NCI-H1436 (cell line): ENCODE measurements around the gene ALX4.

Experiments used
- DNase-seq: peaks from one replicate; lab custom pipeline; 2025; lab: John Stamatoyannopoulos, UW

ALX4 gene

DNA sequence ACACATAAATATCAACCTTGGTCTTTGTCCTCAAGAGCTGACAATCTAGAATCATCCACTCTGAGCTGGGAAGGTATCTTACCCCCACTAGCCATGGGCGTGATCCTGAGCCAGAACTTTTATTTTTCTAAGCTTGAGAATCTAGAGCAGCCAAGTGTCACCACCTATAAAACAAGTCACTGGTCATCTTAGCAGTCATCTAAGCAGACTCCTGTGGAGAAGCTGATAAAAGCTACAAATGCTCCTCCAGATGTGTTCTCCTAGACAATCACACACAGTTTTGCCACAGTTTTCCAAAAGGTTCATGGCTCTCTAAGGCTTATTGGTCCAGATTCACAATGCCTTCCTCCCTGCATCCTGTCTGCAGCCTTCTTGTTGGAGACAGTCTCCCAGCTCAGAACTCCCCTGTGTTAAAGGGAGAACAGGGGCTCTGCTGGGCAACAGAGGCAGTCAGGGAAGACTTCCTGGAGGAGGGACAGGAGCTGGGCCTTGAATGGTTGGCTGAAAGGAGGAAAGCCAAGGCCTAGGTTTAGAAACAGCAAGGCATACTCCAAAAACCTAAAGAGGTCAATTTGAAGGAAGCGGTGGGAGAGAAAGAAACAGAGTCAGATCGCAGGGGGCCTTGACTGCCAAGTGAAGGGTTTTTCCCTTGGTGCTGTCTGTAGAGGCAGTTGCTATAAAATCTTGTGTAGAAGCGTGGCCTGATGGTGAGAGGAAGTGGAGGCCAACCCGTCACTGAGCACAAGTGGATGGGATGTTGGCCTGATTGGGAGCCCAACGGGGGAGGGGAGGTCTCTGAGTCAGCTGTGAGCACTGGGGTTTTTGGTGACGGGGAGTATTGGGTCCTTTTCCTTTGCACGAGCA lies 42.0 kb downstream of the ALX4 start:
- no peak for DNase-seq

DNA sequence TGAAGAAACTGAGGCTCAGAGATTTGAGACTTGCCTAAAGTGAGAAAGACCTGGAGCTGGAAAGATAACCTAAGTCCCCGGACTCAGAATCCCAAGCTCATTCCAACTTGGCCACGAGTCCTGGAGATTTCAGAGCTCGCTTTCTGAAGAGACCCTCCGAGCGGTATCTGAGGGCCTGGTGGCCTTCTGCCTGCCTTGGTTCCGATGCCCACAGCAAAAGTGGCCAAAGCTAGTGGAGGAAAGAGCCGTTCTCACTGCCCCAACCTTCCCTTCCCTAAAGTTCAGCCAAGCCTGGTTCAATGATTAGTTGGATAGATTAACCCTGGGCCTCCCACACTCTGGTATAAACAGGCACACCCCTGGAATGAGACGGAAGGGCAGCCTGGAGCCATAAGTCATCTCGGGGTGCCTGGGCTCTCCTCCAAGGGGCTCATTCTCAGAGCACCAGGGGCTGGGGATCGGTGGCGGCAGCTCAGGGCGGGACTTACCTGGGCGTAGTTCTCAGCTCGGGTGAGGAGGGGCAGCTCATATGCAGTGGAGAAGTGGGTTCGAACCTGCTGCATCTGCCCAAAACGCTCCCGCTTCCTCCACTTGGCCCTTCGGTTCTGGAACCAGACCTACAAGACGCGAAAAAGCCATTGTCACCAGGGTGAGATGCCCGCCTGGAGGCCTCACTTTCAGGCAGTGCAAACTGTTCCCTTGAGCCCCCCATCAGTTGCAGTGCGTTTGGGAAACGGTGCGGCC lies 42.8 kb downstream of the ALX4 start:
- DNase-seq, result no peak

DNA sequence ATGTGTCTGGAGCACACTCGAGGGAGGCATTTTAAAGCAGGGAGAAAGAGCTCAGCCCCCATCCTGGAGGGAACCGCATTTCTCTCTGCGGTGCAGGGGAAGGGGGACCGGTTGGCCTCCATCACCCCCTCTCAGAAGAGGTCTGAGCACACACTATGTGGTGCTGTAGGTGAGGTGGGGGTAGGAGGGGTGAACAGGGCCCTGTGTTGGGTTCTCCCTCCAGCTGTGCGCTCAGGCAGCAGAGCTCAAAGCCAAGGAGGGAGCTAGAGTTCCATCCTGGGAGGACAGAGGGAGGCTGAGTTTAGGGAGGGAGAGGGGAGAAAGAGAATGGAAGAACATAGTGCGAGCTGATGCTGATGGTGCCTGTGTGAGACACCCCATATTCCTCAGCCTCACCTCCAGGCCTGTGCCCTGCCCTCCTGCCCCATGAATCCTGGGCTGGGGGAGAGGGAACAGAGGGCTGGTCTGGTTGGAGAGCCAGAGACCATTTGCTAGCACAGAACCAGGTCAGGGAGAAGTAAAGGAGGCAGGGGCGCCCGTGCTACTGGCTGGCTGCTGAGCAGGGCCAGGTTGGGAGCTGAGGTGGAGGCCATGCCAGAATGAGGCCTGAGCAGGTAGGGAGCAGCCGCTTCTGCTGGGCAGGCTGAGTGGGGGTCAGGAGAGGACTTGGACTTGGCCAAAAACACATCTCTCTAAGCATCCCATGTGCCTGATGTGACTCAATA lies 43.7 kb downstream of the ALX4 start:
- DNase-seq, result no peak

DNA sequence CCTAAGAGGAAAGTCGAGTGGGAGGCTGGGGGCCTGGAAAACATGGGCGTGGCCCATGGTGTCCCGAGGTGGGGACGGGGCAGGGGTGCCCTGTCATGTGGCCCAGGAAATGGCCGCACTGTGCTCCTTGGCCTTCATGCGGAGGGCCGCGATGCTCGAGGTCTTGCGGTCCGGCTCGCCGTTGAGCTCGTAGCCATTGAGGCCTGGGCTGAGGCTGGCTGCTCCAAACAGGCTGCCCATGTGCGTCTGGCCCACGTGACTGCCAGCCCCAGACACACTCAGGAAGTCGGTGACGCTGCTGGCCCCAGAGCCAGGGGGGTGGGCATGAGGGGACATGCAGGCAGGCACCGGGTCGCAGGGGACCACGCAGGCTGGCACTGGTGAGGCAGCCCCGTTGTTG lies 45.2 kb downstream of the ALX4 start:
- DNase-seq, result no peak

DNA sequence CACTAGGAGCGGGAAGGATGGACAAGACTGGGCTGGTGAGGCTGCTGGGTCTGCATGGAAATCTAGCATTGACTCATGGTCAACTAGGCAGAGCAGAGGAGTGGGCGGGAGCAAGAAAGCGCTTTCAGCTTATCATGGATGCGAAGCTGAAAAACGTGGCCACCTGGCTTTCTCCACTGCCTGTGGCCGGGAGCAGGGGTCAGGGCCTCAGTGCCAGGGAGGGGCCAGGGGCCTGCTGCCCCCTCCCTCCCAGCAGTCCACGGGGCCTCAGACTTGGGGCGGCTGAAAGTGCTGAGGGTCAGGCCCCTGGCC lies 45.5 kb downstream of the ALX4 start:
- no peak for DNase-seq

DNA sequence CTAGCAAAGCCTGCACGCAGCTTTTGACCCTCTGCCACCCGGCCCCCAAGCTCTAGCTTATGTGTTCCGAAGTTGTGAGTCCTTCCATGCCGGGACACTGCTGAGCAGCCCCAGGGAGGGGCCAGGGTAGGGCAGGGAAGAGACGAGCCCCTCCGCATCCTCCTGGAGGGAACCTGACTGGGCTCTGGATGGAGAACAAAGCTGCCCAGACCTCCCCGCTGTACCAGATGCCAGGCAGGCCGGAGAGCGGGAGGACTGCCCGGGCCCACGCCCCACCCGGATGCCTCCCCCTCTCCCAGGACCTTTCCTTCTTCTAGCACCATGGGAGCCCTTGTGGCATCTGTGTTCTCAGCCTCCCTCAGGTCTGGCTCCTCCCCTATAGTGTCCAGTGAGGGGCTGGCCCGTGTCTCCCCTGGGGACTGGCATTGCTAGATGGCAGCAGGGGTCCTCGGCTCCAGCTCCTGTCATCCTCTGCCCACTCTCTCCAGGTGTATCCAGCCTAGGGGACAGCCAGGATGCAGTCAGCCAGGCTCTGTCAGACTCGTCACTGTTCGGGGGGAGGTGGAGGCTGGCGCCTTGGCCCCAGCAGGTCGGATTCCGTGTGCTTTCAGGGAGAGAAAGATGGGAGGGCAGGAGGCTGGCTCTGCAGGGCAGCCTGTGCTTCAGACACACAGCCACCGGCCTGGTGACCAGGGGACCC lies 46.1 kb downstream of the ALX4 start:
- no peak for DNase-seq

DNA sequence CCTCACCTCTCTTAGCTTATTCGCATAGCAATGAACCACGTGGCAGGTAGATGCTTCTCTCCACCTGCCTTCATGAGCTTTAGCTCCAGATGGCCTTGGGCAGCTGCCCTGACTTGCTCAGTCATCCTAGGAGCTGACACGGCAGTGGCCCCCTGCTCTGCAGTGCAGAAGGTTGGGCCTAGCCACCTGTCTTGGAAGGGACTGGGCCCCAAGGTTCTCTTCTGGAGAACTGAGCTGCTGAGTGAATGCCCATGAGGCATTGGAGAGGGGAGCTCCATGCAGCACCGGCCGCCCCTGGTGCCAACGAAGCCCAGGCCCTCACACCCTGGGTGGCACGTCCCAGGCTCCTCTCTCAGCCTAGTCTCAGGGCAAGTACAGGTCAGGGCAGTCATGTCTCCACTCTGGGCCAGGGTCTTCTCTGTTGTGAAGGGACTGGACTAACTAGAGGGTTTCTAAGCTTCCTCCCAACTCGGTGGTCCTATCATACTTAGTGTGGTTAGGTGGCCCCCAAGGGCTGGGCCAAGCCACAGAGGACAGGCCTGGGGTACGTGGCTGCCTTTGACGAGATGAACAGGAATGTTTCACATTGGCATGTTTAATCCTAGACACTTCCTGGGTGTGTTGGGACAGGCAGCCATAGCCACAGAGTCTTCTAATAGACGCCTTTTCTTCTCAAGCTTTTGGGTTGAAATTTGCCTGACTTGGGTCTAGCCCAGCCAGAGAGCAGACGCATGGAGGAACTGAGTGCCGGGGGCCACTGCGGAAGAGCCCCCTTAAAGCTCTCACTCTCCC lies 47.9 kb downstream of the ALX4 start:
- no peak for DNase-seq

DNA sequence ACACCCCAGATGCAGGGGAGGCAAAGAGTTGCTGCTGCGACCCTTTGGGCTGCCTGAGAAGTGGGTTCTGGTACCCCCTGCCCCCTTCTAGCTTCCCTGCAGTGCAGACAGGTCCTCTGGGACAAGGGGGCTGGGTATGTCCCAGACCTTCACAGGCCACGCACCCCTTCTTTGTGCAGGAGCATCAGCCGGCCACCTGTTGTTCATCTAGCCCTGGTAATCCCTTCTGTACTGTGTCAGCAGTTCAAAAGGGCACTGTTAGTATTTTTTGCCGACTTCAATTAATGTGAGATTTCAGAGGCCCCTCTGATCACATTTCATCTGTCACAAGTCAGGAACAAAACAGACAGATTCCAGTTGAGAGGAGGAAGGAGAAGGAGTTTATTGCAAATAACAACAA lies 49.9 kb downstream of the ALX4 start:
- DNase-seq, result no peak

DNA sequence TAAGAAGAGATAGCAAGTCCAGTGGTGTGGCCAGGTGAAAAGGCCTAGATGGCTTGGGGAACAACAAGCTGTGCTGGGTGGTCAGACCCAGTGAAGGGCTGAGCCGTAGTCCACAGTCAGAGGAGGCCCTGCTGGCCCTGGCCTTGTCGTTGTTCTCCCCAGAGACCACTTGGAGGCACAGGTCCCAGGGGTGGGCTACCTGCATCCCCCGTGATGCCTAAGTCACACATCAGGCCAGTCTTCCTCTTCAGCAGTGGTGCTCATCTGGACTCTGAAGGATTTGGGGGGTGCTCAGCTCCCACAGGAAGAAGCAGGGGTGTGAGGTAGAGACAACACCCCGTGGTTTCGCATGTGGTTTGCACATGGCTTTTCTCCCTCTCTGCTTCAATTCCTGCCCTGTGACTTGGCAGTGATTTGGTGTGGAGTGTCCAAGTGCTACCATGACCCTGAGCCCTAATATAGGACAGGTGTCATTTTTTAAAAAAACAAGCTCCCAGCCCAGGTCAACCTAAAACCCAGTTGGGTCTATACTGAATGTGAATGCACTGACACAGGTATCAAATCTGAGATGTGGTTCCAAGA lies 51.0 kb downstream of the ALX4 start:
- no peak for DNase-seq

DNA sequence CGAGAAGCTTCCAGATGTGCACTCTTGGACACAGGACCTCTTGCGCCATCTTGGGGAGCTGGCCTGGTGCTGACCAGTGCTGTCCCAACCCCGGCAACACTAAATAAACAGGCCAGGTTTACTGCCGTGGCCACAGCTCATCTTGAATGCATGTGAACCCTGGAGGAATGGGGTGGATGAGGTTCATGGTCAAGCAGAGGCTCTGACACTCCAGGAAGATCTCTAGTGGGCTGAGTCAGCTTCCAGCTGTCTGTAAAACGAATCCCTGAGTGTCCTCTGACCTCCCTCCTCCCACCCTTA lies 51.8 kb downstream of the ALX4 start:
- no peak for DNase-seq

DNA sequence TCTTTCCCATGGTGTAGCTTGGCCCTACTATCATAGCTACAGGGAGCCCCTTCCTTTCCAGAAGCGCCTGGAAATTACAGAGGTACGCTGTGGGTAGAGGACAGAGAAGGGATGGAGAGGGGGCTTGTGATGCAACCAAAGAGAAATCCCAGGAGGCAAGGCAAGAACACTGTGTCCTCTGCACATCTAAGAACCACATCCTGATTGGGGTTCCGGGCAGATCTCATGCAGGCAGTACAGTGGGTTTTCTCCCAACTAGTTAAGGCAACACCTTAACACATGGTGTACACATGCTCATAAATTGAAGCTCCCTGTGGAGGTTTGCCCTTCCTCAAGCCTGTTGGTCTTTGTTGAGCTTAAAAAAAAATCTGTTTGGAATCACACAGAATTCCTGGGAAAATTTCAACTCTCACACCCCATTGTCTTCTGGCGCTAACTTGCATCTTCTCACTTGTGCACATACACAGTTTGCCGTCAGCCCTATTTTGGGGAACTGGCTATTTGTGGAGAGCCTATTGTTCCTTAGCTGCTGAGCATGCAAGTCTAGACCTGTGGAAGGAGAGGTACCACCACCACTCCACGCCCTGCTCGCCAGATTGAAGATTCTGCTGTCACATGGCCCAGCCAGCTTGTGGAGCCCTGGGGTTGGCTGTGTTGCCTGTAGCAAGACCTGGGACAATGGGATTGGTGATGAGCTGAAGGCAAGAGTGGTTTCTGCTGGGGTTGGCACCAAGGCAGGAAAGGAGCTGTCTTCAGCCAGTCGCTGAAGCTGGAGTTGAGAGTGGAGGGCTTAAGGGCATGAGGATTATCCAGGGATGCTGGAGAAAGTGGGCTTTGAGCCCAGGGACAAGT lies 52.4 kb downstream of the ALX4 start:
- no peak for DNase-seq

DNA sequence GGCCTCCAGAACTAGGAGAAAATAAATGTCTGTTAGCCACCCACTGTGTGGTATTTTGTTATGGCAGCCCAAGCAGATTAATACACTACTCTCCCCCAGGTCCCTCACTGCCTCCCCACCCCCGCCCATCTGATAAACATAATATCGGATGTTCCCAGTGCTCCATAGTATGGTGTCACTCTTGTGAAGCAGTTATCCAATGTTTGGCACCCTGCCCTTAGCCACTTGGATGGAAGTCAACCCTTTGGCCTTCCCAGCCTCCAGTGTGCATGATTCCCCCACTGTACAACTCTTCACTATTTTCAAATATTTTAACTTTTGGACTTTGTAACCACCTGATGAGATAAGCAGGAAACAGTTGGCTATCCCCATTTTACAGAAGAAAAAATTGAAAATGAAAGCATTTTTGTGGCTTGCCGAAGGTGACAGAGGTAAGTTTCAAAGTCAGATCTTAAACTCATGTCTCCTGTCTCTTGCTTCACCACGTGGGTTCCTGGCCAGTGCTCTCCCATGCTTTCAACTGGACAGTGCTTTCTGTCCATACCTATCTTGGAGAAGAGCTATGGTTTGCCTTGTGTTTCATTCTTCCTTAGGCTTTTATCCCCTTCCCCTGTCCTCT lies 53.2 kb downstream of the ALX4 start:
- DNase-seq, result no peak

DNA sequence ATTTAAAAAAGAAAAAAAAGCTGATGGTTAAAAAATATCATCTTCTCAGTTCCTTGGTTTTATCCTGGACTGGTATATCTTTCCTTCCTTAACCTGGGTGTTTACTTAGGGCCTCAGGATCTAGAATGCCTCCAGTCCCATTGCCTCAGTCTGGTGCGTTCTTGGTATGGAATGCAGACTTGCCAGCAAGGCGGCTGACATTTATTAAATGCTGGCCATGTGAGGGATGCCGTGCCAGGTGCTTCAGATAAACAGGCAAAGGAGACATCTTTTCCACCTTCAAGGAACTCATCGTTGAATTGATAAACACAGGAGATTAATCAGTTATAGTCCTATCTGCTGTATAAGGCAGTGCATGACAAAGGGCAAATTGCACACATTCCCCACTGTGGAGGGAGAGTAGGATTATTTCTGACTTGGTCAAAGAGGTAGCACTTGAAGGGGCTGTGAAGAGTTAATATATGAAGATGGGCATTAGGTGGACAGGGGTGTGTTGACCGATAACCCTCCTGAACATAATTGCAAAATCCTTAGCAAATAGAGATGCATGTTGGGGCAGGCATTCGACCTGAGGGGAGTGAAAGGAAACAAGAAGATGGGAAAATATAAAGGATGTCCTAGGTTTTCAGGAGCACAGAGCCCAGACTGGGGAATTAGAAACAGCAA lies 54.4 kb downstream of the ALX4 start:
- no peak for DNase-seq

DNA sequence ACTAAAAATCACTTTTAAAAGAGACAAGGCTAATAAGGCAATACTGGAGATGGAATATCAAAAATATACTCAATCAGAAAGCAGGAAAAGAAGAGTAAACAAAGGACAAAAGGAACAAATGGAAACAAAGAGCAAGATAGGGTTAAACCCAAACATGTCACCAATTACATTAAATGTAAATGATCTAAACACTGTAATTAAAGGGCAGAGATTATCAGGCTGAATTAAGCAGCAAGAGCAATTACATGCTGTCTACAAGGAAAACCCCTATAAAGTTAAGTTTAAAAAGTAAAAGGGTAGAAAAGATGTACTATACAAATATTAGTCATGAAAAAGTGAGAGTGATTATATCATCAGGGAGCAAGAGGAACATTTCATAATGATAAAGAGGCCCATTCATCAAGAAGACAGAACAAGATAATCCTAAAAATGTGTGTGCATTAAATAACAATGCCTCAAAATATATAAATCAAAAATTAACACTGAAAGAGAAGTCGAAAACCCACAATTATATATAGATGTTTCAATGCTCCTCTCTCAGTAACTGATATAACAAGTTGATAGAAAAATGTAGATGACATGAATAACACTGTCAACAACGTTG lies 56.8 kb downstream of the ALX4 start:
- no peak for DNase-seq

DNA sequence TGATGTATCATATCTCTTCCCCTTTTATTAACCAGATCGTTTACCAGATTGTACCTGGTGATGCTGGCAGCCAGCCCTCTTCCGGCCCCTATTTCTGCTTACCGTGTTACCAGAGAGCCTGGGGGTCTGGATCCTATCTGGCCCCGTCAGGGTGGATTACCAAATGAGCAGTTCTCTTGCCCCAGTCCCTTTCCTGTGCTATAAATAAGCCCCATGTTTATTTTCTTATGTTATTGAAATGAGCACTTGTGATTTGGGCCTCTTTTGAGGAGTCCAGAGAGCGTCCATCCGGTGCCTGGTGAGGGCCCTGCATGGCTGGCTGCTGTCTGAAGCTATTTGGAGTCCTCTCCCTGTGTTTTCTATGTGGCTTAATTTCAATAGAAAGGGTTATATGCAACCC lies 59.5 kb downstream of the ALX4 start:
- no peak for DNase-seq

DNA sequence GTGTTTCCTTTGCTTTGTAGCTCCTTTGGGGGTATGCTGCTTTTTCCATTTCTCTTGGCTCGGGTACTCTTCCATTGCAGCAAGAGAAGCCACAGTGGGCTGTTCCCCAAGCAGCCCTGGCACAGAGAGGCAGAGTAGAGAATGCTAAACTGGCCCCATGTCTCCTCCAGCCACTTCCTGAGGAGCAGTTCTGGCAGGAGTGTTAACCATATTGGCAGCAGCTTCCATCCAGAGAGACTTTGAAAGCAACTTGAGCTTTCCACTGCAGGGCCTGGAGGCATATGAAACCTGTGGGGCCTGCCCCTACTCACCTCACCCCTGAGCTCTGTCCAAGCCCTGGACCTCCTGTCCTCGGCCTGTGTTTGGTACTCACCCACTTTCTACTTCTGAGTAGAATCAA lies 61.8 kb downstream of the ALX4 start:
- no peak for DNase-seq

DNA sequence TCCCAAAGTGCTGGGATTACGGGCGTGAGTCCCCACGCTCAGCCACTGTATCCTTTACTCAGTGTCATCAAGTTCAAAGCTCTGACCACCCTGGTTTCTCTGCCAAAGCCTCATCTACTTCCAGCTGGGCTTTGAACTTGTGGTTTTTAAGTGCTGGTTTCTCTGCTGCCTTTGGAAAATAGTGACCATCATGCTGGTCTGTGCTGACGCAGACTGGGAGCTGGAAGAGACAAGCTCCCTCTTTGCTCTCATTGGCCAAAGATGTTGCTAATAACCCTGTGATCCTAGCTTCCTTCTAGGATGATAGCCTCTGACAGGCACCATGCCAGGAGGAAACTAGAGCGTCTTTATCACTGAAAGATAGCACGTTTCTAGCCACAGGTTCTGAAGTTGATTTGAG lies 62.4 kb downstream of the ALX4 start:
- DNase-seq, result no peak

DNA sequence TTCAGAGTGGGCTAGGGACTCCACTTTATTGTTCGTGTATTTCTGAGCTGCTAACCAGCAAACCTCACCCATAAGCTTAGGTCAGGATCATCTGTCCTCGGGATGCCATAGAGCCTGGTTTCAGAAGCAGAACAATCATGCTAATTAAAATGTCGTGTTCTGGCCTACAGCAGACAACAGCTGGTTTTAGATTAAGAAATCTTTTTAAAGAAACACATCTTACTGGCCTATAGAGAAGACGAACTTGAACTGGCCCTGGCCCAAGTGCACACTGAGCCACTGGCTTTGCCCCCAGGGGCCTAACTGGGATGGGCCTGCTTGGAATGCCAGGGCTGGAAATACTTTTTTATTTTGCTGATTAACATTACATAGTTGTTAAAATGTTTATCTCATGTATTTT lies 63.2 kb downstream of the ALX4 start:
- no peak for DNase-seq
